Stimulated activated CD4-positive, alpha-beta T cell treated with anti-CD3 and anti-CD28 coated beads, Interleukin-12 subunit alpha, Interleukin-12 subunit beta, amount 100 ng/mL, for 4 hours (primary cell): Measurements from ENCODE around the gene TCF25.
A peak's percentile ranks its signal among the peaks of the same experiment; 100 is the strongest.
"Not testable (repeated sequence)": the region's sequence is repeated elsewhere in the genome, so short reads cannot be mapped to it uniquely, and the experiment has no call there.

Source experiments
- DNase-seq: peaks from one replicate; pipeline ENCODE4 v3.0.0-alpha.2; 2020

Gene TCF25

DNA sequence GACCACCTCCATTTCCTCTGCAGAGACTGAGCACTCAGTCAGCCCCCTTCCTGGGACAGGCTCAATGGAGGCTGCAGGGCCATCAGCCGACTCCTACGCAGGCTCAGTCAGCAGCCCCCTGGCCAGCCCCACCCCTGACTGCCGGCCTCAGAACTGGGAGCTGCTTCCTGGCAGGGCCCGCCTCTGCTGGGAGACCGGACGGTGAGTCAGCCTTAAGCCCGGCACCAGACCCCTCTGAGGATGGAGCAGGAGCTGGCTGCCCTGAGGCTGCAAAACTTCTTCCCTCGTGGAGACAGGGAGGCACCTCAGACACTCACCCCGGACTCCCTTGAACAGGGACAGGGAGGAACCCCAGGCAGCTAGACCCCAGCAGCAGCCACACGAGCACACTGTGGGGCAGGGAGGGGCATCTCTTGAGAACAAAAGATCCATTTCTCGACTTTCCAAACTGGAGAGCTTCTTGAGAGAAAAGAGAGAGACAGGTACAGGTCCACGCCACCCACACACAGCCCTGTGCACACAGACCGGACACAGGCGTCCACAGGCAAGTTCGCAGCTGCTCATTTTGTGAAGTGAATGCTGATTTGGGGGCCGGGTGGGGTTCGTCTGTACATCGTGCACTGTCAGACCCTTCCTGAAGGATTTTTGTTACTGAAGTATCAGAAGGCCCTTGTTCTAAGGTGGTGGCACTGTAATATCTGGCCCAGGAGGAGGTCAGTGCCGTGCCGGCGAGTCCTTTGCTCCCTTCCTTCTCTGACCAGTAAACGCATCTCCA, 48.5 kb downstream of the TCF25 start:
- no peak for DNase-seq

DNA sequence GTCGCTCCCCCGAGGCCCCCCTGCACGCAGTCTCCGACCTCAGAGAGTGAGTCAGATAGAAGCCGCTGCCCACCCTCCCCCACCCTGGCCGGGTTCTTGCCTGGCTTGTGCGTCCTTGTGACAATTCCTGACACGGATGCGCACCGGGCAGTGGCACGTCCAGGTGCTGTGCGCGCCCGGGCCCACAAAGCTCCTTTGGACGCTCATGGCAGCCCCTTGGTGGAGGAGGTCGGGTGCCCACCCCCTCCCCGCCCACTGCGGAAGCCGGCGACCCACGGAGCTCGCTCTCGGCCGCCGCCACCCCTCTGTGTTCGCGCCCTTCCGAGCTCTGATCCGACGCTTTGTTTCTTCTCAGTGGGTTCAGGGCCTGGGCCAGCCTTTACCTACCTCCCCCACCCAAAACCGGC, 49.1 kb downstream of the TCF25 start:
- no peak for DNase-seq

DNA sequence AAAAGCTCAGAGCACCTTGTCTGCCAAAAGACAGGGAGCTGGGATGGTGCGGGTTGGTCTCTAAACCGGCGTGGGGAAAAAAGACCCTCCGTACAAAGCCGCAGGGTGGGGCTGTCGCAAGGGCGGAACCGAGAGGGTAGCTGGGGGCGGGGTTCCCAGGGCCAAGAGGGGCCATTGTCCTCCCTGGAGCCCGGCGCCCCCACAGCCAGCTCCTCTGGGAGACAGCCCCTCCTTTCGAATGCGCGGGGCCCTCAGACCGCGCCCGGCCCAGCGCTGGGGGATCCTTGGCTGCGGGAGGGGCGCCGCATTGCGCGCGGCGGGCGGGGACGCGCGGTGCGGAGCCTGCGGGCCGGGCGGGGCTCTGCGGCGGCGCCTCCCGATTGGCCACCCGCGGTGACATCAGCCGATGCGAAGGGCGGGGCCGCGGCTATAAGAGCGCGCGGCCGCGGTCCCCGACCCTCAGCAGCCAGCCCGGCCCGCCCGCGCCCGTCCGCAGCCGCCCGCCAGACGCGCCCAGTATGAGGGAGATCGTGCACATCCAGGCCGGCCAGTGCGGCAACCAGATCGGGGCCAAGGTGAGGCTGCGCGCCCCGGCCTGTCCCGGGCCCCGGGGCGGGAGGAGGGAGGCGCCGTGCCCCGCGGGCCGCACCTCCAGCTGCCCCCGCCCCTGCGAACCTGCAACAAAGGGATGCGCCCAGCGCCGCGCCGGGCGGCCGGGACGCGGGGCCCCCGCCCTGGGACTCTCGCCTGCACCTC, 49.7 kb downstream of the TCF25 start, which contains the start of gene TUBB3:
Gene TUBB3 (plus strand): TSS at position 459 of the 756 bp plus-strand sequence. CDS start 60 bp downstream, at position 519.
- DNase-seq, result peak; percentile 34

DNA sequence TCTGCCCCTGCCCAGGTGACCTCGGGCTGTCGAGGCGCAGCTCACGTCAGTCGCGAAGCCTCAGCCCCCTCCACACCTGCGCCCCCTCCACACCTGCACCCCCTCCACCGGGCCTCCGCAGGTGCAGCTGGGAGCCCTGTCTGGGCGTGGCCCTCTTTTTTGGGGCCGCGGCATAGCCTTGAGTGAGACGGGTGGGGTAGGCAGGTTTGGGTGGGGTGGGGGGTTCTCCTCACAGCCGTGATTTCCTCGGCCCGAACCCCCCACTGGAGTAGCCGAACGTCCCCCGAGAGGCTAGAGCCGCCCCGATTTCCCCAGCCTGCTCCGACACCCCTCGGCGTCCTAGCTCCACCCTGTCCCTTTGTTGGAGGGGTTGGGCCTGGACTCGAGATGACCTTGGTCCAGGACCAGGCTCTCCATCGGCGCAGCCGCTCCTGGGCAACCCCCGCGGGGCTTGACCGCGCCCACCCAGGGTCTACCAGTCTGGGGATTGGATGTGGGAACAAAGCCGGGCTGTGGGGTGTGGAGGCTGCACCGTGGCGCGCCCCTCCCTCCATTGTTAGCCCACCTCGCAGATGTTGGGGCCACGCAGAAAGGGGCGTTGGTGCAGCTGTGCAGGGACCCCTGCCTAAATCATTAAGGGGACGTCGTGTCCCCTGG, 50.4 kb downstream of the TCF25 start:
- no peak for DNase-seq

DNA sequence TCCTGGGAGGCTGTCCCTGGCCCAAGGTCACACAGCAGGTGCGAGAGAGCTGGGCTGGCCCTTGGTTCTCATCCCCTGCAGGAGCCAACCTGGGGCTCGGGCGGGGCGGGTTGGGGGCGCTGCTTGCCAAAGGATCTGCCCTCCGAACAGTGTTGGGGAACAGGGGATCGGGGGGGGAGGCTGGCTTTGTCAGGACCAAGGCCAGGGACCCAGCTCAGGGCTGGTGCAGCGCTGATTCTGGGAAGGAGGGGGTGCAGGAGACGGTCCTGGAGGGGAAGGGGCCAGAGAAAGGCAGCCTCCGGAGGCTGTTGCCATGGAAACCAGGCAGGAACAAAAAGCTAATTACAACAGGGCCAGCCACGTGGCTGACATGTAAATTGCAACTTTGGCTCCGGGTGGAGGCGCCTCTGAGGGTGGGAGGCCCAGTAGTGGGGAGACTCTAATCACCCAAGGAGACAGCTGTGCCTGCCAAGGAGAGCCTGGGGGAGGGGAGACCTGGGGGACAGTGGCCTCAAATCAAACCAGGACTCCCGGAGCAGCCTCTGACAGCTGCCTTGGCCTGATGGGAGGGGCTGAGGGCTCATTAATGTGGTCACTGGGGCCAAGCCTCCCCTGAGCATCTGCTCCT, 51.0 kb downstream of the TCF25 start:
- DNase-seq, result no peak

DNA sequence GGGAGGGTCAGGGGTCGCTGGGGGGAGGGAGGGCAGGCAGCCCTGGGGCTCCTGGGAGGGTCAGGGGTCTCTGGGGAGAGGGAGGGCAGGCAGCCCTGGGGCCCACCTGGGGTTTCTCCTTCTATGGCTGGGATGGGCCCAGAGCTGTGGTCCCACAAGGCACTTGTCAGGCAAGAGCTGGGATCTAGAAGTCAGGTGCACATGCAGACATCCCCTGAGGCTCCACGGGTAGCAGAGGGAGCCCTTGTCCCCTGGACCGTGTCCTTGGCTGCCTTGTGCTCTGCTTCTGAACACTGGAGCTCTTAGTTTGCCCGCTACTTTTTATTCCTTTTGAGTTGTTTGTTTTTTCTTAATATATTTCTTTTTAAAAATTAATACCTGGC, 51.5 kb downstream of the TCF25 start:
- DNase-seq, result no peak

DNA sequence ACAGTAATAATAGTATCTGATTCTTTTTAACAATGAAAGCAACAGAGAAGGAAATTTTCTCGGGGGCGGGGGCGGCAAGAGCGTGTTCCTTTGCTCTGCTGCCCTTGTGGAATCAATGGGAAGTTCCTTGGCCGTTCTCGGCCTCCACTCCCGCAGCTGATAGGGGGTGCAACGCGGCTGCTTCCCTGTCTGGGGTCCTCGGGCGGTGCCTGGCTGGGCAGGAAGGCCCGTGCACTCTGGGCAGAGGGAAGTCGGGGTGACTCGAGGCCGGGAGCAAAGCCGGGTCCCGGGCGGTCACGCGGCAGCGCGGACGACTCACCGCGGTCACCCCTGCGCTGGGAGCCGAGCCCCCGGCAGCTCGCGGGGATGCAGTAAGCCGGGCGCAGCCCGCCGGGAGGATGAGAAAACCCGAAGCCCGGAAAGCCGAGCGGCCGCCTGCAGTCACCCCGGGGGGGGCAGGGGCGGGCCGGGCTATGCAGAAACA, 52.2 kb downstream of the TCF25 start:
- no peak for DNase-seq

DNA sequence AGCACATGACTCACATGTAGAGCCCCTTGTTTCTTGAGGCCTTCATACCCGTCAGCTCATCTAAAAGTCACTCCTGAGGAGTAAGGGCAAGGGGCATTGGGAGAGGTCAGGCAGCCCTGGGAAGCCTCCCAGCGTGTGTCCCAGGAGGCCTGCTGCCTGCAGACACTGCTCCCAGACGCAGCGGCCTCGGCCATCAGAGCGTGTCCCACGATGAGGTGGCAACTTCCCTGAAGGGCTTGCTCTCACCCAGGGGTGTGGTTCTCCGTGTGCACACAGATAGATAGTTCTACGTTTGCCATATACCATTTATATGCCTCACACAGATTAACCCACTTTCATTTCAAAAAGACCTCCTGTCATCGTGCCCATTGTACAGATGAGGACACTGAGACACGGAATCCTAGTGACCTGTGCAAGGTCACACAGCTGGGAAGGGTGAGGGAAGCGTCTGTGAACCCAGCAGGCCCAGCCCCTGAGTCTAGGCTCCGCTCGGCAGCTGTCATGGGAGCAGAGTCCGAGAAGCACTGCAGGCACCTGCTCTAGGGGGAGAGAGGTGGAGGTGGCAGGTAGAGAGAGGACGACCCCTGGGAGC, 58.0 kb downstream of the TCF25 start:
- DNase-seq, result no peak

DNA sequence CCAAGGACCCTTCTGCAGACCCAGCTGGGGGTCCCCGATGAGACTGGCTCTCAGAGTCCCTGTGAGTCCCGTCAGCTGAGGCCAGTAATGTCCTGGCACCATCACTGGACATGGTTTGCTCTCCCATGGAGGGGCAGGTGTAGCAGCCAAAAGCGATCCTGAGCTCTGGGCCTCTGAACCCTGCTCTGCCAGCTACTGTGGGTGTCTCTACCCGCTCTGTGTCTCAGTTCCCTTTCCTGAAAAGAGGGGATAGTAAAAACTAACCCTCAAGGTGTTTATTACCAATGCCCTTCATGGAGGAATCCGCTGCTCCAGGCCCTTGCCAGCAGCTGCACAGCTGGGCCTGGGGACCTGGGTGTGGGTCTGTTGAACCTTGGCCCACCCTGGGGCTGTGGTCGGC, 58.6 kb downstream of the TCF25 start:
- no peak for DNase-seq

DNA sequence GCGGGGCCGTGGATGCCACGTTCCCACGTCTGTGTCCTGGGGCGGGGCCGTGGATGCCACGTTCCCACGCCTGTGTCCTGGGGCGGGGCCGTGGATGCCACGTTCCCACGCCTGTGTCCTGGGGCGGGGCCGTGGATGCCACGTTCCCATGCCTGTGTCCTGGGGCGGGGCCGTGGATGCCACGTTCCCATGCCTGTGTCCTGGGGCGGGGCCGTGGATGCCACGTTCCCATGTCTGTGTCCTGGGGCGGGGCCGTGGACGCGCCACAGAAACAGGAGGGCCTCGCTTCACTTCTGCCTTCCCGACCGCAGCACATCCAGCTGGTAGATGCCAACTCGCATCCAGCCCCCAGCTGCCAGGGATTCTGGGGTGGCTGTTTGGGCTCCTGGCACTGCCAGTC, 60.6 kb downstream of the TCF25 start:
- DNase-seq, result not testable (repeated sequence)

DNA sequence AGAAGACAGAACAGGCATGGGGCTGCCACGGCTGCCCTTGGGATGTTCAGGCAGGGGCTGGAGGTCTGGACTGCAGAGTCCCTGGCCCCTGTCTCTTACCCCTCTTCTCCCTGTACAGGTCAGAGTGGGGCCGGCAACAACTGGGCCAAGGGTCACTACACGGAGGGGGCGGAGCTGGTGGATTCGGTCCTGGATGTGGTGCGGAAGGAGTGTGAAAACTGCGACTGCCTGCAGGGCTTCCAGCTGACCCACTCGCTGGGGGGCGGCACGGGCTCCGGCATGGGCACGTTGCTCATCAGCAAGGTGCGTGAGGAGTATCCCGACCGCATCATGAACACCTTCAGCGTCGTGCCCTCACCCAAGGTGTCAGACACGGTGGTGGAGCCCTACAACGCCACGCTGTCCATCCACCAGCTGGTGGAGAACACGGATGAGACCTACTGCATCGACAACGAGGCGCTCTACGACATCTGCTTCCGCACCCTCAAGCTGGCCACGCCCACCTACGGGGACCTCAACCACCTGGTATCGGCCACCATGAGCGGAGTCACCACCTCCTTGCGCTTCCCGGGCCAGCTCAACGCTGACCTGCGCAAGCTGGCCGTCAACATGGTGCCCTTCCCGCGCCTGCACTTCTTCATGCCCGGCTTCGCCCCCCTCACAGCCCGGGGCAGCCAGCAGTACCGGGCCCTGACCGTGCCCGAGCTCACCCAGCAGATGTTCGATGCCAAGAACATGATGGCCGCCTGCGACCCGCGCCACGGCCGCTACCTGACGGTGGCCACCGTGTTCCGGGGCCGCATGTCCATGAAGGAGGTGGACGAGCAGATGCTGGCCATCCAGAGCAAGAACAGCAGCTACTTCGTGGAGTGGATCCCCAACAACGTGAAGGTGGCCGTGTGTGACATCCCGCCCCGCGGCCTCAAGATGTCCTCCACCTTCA, 61.5 kb downstream of the TCF25 start:
- DNase-seq, result no peak

DNA sequence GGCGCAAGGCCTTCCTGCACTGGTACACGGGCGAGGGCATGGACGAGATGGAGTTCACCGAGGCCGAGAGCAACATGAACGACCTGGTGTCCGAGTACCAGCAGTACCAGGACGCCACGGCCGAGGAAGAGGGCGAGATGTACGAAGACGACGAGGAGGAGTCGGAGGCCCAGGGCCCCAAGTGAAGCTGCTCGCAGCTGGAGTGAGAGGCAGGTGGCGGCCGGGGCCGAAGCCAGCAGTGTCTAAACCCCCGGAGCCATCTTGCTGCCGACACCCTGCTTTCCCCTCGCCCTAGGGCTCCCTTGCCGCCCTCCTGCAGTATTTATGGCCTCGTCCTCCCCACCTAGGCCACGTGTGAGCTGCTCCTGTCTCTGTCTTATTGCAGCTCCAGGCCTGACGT, 62.2 kb downstream of the TCF25 start:
- DNase-seq, result not testable (repeated sequence)

DNA sequence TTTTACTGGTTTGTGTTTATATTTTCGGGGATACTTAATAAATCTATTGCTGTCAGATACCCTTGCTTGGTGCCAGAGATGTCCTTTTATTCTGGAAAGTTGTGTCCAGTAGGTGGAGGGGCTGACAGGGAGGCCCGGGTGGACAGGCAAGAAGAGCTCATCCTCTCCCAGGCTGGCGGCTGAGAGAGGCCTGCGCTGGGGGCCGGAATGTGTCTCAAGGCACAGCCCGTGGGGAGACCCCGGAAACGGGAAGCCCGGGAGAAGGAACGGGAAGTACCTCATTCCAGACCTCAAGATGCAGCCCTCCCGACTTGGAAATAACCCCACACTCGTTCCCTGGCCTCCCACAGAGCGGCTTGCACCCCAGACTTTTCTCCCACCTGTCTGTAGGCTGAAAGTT, 62.6 kb downstream of the TCF25 start:
- no peak for DNase-seq

DNA sequence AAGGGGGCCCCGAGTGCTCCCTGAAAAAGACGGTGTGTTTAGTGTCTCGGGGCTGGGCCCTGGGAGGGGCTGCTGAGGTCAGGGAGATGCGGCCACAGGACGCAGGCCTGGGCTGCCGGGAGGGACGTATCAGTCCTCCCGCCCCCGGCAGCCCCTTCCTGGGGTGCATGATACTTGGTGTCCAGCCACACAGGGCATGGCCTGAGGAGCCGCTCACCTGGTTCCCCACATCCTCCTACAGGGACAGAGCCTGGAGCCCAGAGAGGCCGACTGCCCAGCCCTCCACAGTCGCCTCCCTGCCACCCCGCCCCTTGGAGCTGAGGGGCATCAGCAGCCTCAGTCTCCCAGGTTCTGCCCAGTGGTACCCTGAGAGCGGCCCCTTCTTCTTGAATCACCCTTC, 63.1 kb downstream of the TCF25 start:
- DNase-seq, result no peak

DNA sequence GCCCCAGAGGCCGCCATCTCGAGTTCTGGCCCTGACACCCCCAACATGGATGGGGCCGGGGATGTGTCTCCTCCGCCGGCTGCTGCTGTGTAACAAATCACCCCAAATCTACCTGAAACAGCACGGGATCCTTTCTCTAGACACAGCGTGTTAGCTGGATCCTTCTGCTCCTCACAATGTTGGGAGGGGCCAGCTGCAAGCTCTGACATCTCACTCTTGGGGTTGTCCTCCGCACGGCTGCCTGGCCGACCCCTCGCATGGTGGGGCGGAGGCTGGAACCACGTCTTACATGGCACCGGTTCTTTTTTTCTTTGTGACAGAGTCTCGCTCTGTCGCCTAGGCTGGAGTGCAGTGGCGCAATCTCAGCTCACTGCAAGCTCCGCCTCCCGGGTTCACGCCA, 63.6 kb downstream of the TCF25 start:
- no peak for DNase-seq

DNA sequence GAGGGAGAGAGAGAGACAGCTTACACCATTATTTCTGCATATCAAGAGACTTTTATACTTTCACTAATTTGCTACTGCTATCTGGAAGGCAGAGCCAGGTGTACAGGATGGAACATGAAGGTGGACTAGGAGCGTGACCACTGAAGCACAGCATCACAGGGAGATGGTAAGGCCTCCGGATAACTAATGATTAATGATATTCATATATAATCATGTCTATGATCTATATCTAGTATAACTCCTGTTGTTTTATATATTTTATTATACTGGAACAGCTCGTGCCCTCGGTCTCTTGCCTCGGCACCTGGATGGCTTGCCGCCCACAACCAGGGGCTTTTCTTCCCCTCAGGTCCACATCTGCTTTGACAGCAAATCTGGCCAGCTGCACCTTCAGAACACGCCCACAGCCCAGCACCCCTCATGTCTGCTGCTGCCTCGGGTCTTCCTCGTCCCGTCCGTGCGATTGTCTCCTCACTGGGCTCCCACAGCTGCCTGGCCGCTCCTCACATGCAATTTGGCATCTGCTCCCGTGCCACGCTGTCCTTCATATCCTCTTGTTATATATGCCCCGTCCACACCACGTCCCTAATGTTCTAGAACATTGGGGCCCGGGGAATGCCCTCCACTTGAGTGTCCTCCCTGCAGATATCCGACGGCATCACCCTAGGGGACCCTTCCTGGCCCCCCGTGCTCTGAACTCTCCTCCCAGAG, 64.9 kb downstream of the TCF25 start:
- no peak for DNase-seq

DNA sequence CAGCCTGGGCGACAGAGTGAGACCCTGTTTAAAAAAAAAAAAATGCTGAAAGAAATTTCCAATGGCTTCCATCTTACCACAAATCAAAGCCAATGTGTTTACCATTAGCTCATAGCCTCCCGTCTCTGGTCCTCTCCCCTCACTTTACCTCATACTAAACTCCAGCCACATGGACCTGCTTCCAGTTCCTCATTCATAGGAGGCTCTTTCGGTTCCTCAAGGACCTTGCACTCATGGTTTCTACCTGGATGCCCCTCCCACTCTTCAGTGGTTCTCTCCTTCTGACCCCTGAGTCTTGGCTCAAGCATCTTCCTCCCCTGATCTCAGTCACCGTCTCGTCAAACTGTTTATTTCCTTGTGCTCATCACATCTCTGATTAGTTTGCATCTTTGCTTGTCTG, 71.4 kb downstream of the TCF25 start:
- DNase-seq, result no peak

DNA sequence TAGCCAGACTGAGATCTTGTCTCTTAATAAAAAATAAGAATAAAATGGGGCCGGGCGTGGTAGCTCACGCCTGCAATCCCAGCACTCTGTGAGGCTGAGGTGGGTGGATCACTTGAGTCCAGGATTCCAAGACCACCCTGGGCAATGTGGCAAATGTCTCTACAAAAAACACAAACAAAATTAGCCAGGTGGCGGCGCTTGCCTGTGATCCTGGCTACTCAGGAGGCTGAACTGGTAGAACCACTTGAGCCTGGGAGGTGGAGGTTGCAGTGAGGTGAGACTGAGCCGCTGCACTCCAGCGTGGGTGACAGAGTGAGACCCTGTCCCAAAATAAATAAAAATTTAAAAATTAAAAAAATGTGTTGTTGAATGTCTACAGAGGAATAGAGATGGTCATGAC, 72.3 kb downstream of the TCF25 start:
- DNase-seq, result no peak

DNA sequence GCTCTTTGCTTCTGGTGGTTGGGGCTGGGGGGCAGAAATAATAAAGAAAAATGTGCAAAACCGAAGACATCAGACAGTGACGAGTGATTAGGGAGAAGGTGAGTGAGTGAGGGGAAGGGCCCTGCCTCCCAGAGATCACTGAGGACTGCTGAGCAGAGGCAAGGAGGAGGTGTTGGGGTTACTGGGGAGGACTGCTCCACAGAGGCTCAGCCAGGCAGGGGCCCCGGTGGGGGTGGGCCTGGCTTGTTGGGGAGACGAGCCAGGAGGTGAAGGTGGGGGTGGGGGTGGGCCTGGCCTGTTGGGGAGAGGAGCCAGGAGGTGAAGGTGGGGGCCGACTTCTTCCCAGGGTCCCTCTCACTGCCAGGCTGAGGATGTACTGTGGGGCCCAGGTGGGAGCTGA, 73.1 kb downstream of the TCF25 start:
- no peak for DNase-seq

DNA sequence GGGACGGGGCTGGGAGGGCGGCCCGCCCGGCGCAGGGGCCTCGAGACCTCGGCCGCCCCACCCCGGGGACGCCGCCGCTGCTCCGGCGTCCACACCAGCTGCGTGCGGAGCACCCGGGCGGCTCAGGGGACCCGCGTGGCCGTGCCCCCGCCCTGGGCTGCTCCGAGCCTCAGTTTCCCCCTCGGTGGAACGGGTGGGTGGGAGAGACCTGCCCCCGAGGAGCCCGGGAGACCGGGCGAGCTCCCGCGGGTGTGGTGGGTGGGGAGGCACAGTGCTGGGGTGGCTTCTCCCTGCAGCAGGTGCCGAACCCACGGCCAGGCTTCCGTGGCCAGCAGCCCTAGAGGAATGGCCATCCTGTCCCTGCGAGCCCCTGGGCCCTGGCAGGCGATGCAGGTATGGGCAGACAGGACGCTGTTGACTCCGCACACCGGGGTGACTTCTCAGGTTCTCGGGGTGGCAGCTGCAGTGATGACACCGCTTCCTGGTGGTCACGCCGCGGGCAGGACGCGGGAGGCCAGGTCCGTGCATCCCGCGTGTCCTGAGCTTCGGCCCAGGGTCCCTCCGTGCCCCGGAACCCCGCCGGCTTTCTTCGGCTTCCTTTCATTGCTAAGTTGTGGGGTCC, 75.8 kb downstream of the TCF25 start:
- DNase-seq, result no peak

DNA sequence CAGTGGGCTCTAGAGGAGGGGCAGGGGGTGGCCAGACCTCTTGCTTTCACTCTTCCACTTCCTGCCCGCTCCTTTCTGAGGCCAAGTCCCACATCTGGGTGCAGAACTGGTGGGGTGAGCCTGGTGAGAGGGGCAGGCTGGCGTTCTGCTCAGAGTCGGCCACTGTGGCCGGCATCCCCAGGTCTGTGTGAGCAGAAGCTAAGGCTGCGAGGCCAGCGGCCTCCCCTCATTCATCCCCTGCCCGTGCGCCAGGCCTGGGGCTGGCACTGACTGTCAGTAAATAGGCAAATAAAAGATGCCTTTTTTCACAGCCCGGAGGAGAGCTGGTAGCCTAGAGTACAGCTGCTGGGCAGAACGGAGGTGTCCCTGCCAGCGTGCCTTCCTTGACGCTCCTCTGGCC, 76.4 kb downstream of the TCF25 start:
- no peak for DNase-seq
